Left forelimb (tissue), 1 donor: ENCODE results near the gene FLT1.

ENCODE experiments used
- DNase-seq: peaks from one replicate; pipeline ENCODE4 v3.0.0-alpha.2; 2018; ENCODE audit warnings: low spot score

The FLT1 gene

GRCh38 chr13:28527629-28528028, 32.7 kb upstream of the FLT1 start:
- DNase-seq: no peak

GRCh38 chr13:28526876-28527275, 31.9 kb upstream of the FLT1 start:
- no peak for DNase-seq

GRCh38 chr13:28522871-28523270, 27.9 kb upstream of the FLT1 start:
- DNase-seq: no peak

GRCh38 chr13:28513745-28514144, 18.8 kb upstream of the FLT1 start:
- no peak for DNase-seq

- DNase-seq: no peak
Measured at GRCh38 chr13:28510542-28510941, 15.6 kb upstream of the FLT1 start.

- DNase-seq: no peak
Measured at GRCh38 chr13:28510066-28510465, 15.1 kb upstream of the FLT1 start.

GRCh38 chr13:28505543-28506135, 10.7 kb upstream of the FLT1 start:
- DNase-seq: no peak

- DNase-seq: no peak
Measured at GRCh38 chr13:28503182-28503967, 8.4 kb upstream of the FLT1 start.

GRCh38 chr13:28501547-28501946, 6.6 kb upstream of the FLT1 start:
- DNase-seq: no peak

GRCh38 chr13:28499609-28500008, 4.7 kb upstream of the FLT1 start:
- no peak for DNase-seq

- no peak for DNase-seq
Measured at GRCh38 chr13:28498481-28499115, 3.7 kb upstream of the FLT1 start.

- DNase-seq: no peak
Measured at GRCh38 chr13:28497143-28497876, 2.4 kb upstream of the FLT1 start.

- no peak for DNase-seq
Measured at GRCh38 chr13:28496188-28496564, 1.2 kb upstream of the FLT1 start.

- no peak for DNase-seq
Measured at GRCh38 chr13:28495538-28496187, 735 bp upstream of the FLT1 start.

GRCh38 chr13:28494504-28494777, 487 bp downstream of the FLT1 start:
- no peak for DNase-seq

GRCh38 chr13:28493740-28494503, 1.0 kb downstream of the FLT1 start:
- DNase-seq: no peak

- DNase-seq: no peak
Measured at GRCh38 chr13:28492569-28493367, 2.2 kb downstream of the FLT1 start.

GRCh38 chr13:28490061-28490460, 4.9 kb downstream of the FLT1 start:
- no peak for DNase-seq

GRCh38 chr13:28489524-28489931, 5.4 kb downstream of the FLT1 start:
- DNase-seq: no peak

- DNase-seq: no peak
Measured at GRCh38 chr13:28488376-28489005, 6.4 kb downstream of the FLT1 start.
